GM12891 (cell line): ENCODE measurements around the gene BATF2.

Experiments
- POLR2A ChIP-seq: IDR thresholded peaks from 2 replicates; pipeline ENCODE4 v1.6.1; 2011; ENCODE audit warnings: low read depth, low read length, control low read depth
- POLR2AphosphoS5 ChIP-seq: IDR thresholded peaks from 2 replicates; pipeline ENCODE4 v1.6.1; 2011; ENCODE audit warnings: low read depth, low read length, control low read depth

DNA sequence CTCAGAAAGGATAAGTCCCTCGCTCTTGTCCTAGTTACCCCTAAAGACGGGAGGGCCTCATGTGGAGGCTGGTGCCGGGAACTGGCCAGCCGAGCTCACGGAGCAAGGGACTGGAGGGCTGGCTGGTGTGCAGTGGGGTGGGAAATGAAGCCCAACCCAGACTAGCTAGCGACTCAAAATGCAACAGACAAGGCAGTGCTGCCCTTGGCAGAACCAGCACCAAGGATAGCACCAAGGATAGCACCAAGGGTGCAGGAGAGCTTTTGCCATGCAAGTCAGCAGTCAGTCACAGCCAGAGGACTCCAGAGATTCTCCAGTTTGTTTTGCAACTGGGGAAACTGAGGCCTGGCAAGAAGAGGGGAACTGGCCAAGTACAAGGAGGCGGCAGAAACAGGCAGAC is 6.5 kb upstream of the BATF2 start:
- TF ChIP-seq POLR2A (no peak), POLR2AphosphoS5 (no peak)
